HEK293T (cell line): ENCODE data around the gene KNL1.
"Not testable (repeated sequence)": the region's sequence is repeated elsewhere in the genome, so short reads cannot be mapped to it uniquely, and the experiment has no call there.

ENCODE experiments used
- CTCF ChIA-PET: fragments of 350-600 bp; formaldehyde crosslinking; extraction: SDS; loops from one replicate; lab custom pipeline; 2021; ENCODE audit warnings: antibody characterized with exemption, inconsistent platforms; lab: Yijun Ruan, JAX
- POLR2A ChIA-PET: fragments of 350-600 bp; formaldehyde crosslinking; extraction: SDS; loops from one replicate; lab custom pipeline; 2020; ENCODE audit warnings: antibody characterized with exemption, inconsistent platforms; lab: Yijun Ruan, JAX
- DNase-seq: peaks from one replicate; pipeline ENCODE4 v3.0.0; 2012; ENCODE audit warnings: mixed read lengths; ENCODE audit errors: extremely low spot score
- ARNT ChIP-seq: fragments of 450-650 bp; IDR thresholded peaks from 2 replicates; pipeline ENCODE4 v1.6.1; 2017; ENCODE audit warnings: mild to moderate bottlenecking
- BHLHE40 ChIP-seq: fragments of 450-650 bp; IDR thresholded peaks from 2 replicates; pipeline ENCODE4 v1.6.1; 2016; ENCODE audit warnings: mild to moderate bottlenecking, moderate library complexity, borderline replicate concordance
- CTBP1 ChIP-seq: fragments of 450-650 bp; IDR thresholded peaks from 2 replicates; pipeline ENCODE4 v1.6.1; 2016; ENCODE audit warnings: borderline replicate concordance
- ELF4 ChIP-seq: fragments of 450-650 bp; IDR thresholded peaks from 2 replicates; pipeline ENCODE4 v1.6.1; 2017; ENCODE audit warnings: antibody characterized with exemption
- FOXA1 ChIP-seq: fragments of 450-650 bp; IDR thresholded peaks from 2 replicates; pipeline ENCODE4 v1.6.1; 2016; ENCODE audit warnings: mild to moderate bottlenecking
- FOXK2 ChIP-seq: fragments of 450-650 bp; IDR thresholded peaks from 2 replicates; pipeline ENCODE4 v1.6.1; 2016; ENCODE audit warnings: mild to moderate bottlenecking
- FOXM1 ChIP-seq: fragments of 450-650 bp; IDR thresholded peaks from 2 replicates; pipeline ENCODE4 v1.6.1; 2017; ENCODE audit warnings: mild to moderate bottlenecking, borderline replicate concordance
- HDGF ChIP-seq: fragments of 450-650 bp; IDR thresholded peaks from 2 replicates; pipeline ENCODE4 v1.6.1; 2017; ENCODE audit warnings: antibody characterized with exemption, borderline replicate concordance
- L3MBTL2 ChIP-seq: fragments of 450-650 bp; conservative IDR thresholded peaks from 2 replicates; pipeline ENCODE4 v1.6.1; 2016; ENCODE audit warnings: mild to moderate bottlenecking
- LEF1 ChIP-seq: fragments of 450-650 bp; IDR thresholded peaks from 2 replicates; pipeline ENCODE4 v1.6.1; 2017; ENCODE audit warnings: mild to moderate bottlenecking, borderline replicate concordance
- NFRKB ChIP-seq: fragments of 450-650 bp; IDR thresholded peaks from 2 replicates; pipeline ENCODE4 v1.6.1; 2016; ENCODE audit warnings: mild to moderate bottlenecking, moderate library complexity
- SP1 ChIP-seq: fragments of 450-650 bp; IDR thresholded peaks from 2 replicates; pipeline ENCODE4 v1.6.1; 2017
- SUZ12 ChIP-seq: fragments of 450-650 bp; IDR thresholded peaks from 2 replicates; pipeline ENCODE4 v1.6.1; 2016; ENCODE audit warnings: mild to moderate bottlenecking
- TARDBP ChIP-seq: fragments of 450-650 bp; IDR thresholded peaks from 2 replicates; pipeline ENCODE4 v1.6.1; 2016
- ZNF384 ChIP-seq: fragments of 450-650 bp; IDR thresholded peaks from 2 replicates; pipeline ENCODE4 v1.6.1; 2016
- TF ChIP-seq, protein P1 (sequence below): fragments of 450-650 bp; IDR thresholded peaks from 2 replicates; pipeline ENCODE4 v1.6.1; 2016

The KNL1 gene

DNA sequence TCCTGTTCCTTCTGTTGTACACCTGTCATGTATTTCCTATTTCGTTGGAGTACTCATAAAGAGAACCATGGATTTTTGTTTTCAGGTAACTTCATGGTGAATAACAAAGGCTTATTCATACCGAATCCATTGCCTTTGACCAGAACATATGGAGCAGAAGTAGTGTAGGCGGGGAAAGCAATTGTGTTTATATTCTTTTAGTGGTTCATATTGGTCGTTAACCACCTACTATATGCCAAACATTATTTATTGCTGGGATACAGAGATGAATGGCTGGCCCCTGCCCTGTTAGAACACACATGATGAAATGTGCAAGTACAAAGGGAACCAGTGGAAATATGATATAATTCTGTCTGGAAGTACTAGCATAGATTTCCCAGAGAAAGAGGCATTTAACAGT, 15.2 kb upstream of the KNL1 start:
- TF ChIP-seq L3MBTL2 (no peak), TARDBP (no peak), NFRKB (no peak), ZNF384 (no peak), FOXA1 (no peak), FOXM1 (no peak), LEF1 (no peak), ELF4 (no peak), SUZ12 (no peak)
- no peak for DNase-seq
- ChIA-PET POLR2A (no interaction called here), CTCF (no interaction called here)

GRCh38 chr15:40581796-40582195, 12.3 kb upstream of the KNL1 start:
- POLR2A ChIA-PET, CTCF ChIA-PET, DNase-seq: not testable (repeated sequence)

DNA sequence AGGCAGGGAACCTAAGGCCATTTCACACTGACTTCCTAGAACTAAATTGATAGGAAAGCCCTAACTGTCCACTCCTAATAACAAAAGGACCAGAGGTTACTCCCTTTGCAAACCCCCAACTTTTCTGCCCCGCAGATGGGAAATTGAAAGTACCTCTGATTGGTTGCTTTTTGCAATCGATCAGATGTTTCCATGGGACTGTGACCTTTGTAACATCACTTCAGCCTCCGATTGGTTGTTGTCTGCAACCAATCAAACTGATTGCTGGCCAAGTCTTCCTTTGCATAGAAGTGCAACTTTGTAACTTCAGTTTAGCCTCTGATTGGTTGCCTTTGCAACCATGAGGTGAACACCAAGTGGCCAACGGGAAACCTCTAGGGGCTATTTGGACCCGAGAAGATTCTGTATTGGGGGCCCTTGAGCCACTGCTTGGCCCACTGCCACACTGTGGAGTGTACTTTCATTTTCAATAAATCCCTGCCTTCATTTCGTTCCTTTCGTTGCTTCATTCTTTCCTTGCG, 11.3 kb upstream of the KNL1 start:
- CTCF ChIA-PET, result no interaction called here
- no peak for DNase-seq
- TF ChIP-seq, protein P1, sequence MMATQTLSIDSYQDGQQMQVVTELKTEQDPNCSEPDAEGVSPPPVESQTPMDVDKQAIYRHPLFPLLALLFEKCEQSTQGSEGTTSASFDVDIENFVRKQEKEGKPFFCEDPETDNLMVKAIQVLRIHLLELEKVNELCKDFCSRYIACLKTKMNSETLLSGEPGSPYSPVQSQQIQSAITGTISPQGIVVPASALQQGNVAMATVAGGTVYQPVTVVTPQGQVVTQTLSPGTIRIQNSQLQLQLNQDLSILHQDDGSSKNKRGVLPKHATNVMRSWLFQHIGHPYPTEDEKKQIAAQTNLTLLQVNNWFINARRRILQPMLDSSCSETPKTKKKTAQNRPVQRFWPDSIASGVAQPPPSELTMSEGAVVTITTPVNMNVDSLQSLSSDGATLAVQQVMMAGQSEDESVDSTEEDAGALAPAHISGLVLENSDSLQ, result no peak
- TF ChIP-seq L3MBTL2 (no peak), LEF1 (no peak), CTBP1 (no peak), BHLHE40 (no peak), ELF4 (no peak), SUZ12 (no peak), ARNT (no peak), HDGF (no peak), FOXK2 (no peak), ZNF384 (no peak), SP1 (no peak)
- POLR2A ChIA-PET, result no interaction called here

DNA sequence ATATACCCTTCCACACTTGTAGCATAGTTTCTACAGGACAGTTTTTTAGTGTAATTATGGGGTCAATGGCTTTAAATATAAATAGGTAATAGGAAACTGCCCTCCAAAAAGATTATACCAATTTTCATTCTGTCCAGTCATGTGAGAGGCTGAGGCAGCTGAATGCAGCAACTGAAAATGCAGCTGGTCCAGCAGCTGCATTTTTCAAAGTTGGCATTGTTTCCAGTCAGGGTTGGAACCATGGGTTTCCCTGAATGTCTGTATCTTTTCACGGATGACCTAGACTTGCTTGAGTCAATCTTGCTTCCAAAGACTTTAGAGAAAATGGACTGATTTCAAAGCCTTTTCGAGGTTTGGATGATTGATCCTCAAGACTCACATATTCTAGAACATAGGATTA, 9.9 kb upstream of the KNL1 start:
- ChIA-PET POLR2A (interaction anchor here (1.1 to 3.6 kb wide), 2 partner anchors 15 to 19 kb away, joined by 3 to 14 read pairs; partner anchors contain the start of genes CCDC32 and RPUSD2), CTCF (no interaction called here)
- TF ChIP-seq ELF4, result no peak
- TF ChIP-seq FOXA1, result no peak
- no peak for DNase-seq

- no peak for TF ChIP-seq ARNT
- TF ChIP-seq FOXK2, result no peak
- no peak for TF ChIP-seq ZNF384
- no peak for TF ChIP-seq HDGF
- TF ChIP-seq CTBP1, result no peak
- TF ChIP-seq FOXA1, result no peak
- no peak for DNase-seq
- CTCF ChIA-PET, result interaction anchor here (0.6 to 1.1 kb wide), 2 partner anchors 93 to 210 kb away, joined by 3 read pairs; no protein-coding TSS in a partner anchor
- POLR2A ChIA-PET, result interaction anchor here (1.2 kb wide), 1 partner anchor 22 kb away, joined by 6 read pairs; the partner anchor contains the start of gene RPUSD2
These were observed 3.4 kb upstream of the KNL1 start for GRCh38 chr15:40590667-40591050.

DNA sequence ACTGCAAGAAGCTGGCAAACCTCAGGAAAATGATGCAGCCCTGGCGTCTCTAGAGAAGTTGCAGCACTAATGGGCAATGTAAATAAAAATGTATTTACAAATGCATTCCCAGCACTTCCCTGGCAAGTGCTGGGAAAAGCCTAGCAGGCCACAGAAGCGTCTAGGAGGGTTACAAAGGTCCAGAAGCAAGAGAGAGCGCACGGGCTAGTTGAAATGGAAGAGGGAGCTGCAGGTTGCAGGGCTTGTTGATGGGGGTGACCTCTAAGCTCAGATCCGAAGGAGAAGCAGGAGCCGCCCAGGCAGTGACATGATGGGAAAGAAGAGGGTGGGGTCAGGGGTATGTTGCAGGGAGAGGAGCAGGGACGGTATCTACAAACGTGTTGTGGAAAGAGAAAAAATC, 2.7 kb upstream of the KNL1 start:
- TF ChIP-seq BHLHE40, result no peak
- TF ChIP-seq FOXM1, result no peak
- TF ChIP-seq LEF1, result no peak
- no peak for TF ChIP-seq NFRKB
- TF ChIP-seq SP1, result no peak
- no peak for TF ChIP-seq ARNT
- TF ChIP-seq, protein P1, result no peak
- no peak for TF ChIP-seq ZNF384
- TF ChIP-seq CTBP1, result no peak
- no peak for TF ChIP-seq SUZ12
- TF ChIP-seq HDGF, result no peak
- TF ChIP-seq L3MBTL2, result no peak
- no peak for TF ChIP-seq TARDBP
- TF ChIP-seq FOXK2, result no peak
- TF ChIP-seq ELF4, result no peak
- TF ChIP-seq FOXA1, result no peak
- no peak for DNase-seq
- ChIA-PET POLR2A (interaction anchor here (1.2 kb wide), 1 partner anchor 22 kb away, joined by 6 read pairs; the partner anchor contains the start of gene RPUSD2), CTCF (interaction anchor here (0.6 to 1.1 kb wide), 2 partner anchors 77 to 210 kb away, joined by 3 read pairs; no protein-coding TSS in a partner anchor)

DNA sequence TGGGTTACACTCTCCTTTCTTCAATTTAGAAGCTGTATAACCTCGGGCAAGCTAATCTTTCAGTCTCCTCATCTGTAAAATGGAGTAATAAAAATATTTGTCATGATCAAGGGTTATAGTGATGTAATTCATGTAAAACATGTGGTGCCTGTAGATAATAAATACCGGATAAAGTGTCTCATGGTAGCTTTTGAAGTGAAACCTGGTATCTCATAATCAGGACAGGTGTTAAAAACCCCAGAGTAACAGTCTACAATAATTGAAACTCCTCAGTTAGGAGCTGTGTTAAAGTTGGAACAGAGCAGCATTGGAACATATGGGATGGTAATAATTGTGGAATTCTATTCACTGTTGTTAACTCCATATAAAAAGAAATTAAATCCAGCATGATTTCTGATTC, 884 bp upstream of the KNL1 start:
- no peak for DNase-seq
- ChIA-PET POLR2A (interaction anchor here (2.0 kb wide), 1 partner anchor 24 kb away, joined by 10 read pairs; the partner anchor contains the start of gene RPUSD2), CTCF (no interaction called here)
- TF ChIP-seq BHLHE40 (no peak), LEF1 (no peak), FOXK2 (no peak), ELF4 (no peak), FOXA1 (no peak), FOXM1 (no peak), TARDBP (no peak), HDGF (no peak), SP1 (no peak)
- TF ChIP-seq, protein P1, result no peak
